H9 (cell line): Measurements from ENCODE around the gene IL18R1. TPM values are rescaled to one million over a fixed set of nuclear protein-coding genes. Genes with fewer than 3 reads are reported as not detected.

ENCODE experiments used
- DNase-seq: peaks from one replicate; pipeline ENCODE4 v3.0.0-alpha.2; 2017
- H2AFZ ChIP-seq: one replicate; pipeline ENCODE4 v1.6.1; 2013; ENCODE audit warnings: mild to moderate bottlenecking, low read length, control low read depth, moderate library complexity
- H2AK5ac ChIP-seq: 2 replicates; pipeline ENCODE4 v1.6.1; 2013; ENCODE audit warnings: low read length, control low read depth, mixed read lengths; ENCODE audit not compliant: insufficient read length
- H2BK120ac ChIP-seq: one replicate; pipeline ENCODE4 v1.6.1; 2013; ENCODE audit warnings: low read depth, mild to moderate bottlenecking, low read length, control low read depth, inconsistent platforms; ENCODE audit not compliant: poor library complexity, severe bottlenecking
- H2BK12ac ChIP-seq: 2 replicates; pipeline ENCODE4 v1.6.1; 2013; ENCODE audit warnings: low read length, control low read depth, mixed read lengths, low read depth; ENCODE audit not compliant: insufficient read length
- H2BK15ac ChIP-seq: 2 replicates; pipeline ENCODE4 v1.6.1; 2013; ENCODE audit warnings: low read depth, low read length, control low read depth
- H2BK20ac ChIP-seq: one replicate; pipeline ENCODE4 v1.6.1; 2013; ENCODE audit warnings: low read depth, mild to moderate bottlenecking, low read length, control low read depth, inconsistent platforms; ENCODE audit not compliant: poor library complexity, severe bottlenecking
- H2BK5ac ChIP-seq: 2 replicates; pipeline ENCODE4 v1.6.1; 2013; ENCODE audit warnings: low read length, control low read depth, mixed read lengths; ENCODE audit not compliant: insufficient read length
- H3K14ac ChIP-seq: 2 replicates; pipeline ENCODE4 v1.6.1; 2013; ENCODE audit warnings: low read length, control low read depth; ENCODE audit not compliant: insufficient read depth
- H3K18ac ChIP-seq: 2 replicates; pipeline ENCODE4 v1.6.1; 2013; ENCODE audit warnings: low read depth, mild to moderate bottlenecking, mixed read lengths, low read length, control low read depth; ENCODE audit not compliant: insufficient read length
- H3K23ac ChIP-seq: 2 replicates; pipeline ENCODE4 v1.6.1; 2013; ENCODE audit warnings: low read length, control low read depth, mixed read lengths, low read depth; ENCODE audit not compliant: insufficient read length
- H3K23me2 ChIP-seq: 2 replicates; pipeline ENCODE4 v1.6.1; 2013; ENCODE audit warnings: low read depth, mild to moderate bottlenecking, mixed read lengths, low read length, control low read depth; ENCODE audit not compliant: insufficient read length, poor library complexity, severe bottlenecking
- H3K27ac ChIP-seq: 2 replicates; pipeline ENCODE4 v1.5.1; 2013; ENCODE audit warnings: low read length, control low read depth, mixed read lengths, low read depth; ENCODE audit not compliant: insufficient read length
- H3K27me3 ChIP-seq: 2 replicates; pipeline ENCODE4 v1.6.1; 2013; ENCODE audit warnings: low read length, control low read depth, inconsistent platforms; ENCODE audit not compliant: insufficient read depth
- H3K4ac ChIP-seq: 2 replicates; pipeline ENCODE4 v1.6.1; 2013; ENCODE audit warnings: low read depth, mild to moderate bottlenecking, control low read depth, inconsistent platforms, low read length, moderate library complexity
- H3K4me1 ChIP-seq: 2 replicates; pipeline ENCODE4 v1.6.1; 2013; ENCODE audit warnings: low read length, control low read depth, inconsistent platforms; ENCODE audit not compliant: insufficient read depth
- H3K4me2 ChIP-seq: 2 replicates; pipeline ENCODE4 v1.6.1; 2013; ENCODE audit warnings: low read length, control low read depth, mixed read lengths; ENCODE audit not compliant: insufficient read length, insufficient read depth
- H3K56ac ChIP-seq: 2 replicates; pipeline ENCODE4 v1.6.1; 2013; ENCODE audit warnings: low read depth, mild to moderate bottlenecking, mixed read lengths, low read length, control low read depth; ENCODE audit not compliant: insufficient read length
- H3K79me1 ChIP-seq: 2 replicates; pipeline ENCODE4 v1.6.1; 2013; ENCODE audit warnings: low read depth, mild to moderate bottlenecking, moderate library complexity, low read length, control low read depth, inconsistent platforms; ENCODE audit not compliant: insufficient read depth, poor library complexity, severe bottlenecking
- H3K79me2 ChIP-seq: 2 replicates; pipeline ENCODE4 v1.6.1; 2013; ENCODE audit warnings: low read length, control low read depth, inconsistent platforms; ENCODE audit not compliant: insufficient read depth
- H3K9ac ChIP-seq: 2 replicates; pipeline ENCODE4 v1.6.1; 2013; ENCODE audit warnings: low read length, control low read depth, mixed read lengths; ENCODE audit not compliant: insufficient read length; ENCODE audit errors: extremely low read depth
- H3K9me3 ChIP-seq: one replicate; pipeline ENCODE4 v1.6.1; 2013; ENCODE audit warnings: low read depth, low read length, inconsistent platforms; ENCODE audit not compliant: control insufficient read depth
- H3T11ph ChIP-seq: one replicate; pipeline ENCODE4 v1.6.1; 2013; ENCODE audit warnings: mild to moderate bottlenecking, low read length, control low read depth, inconsistent platforms
- H4K20me1 ChIP-seq: one replicate; pipeline ENCODE4 v1.6.1; 2013; ENCODE audit not compliant: control insufficient read depth, insufficient read length, insufficient read depth
- H4K5ac ChIP-seq: 2 replicates; pipeline ENCODE4 v1.6.1; 2013; ENCODE audit warnings: low read depth, mild to moderate bottlenecking, mixed read lengths, low read length, control low read depth; ENCODE audit not compliant: insufficient read length
- H4K8ac ChIP-seq: replicated peaks from 2 replicates; pipeline ENCODE4 v1.6.1; 2013; ENCODE audit warnings: low read length, control low read depth, mixed read lengths, low read depth; ENCODE audit not compliant: insufficient read length
- H4K91ac ChIP-seq: 2 replicates; pipeline ENCODE4 v1.6.1; 2013; ENCODE audit warnings: low read depth, mild to moderate bottlenecking, moderate library complexity, mixed read lengths, low read length, control low read depth; ENCODE audit not compliant: insufficient read length
- H3K27ac Mint-ChIP-seq, 3 experiments: 2 replicates in 2 of 3; 3 replicates in 1 of 3; pipeline ENCODE4 v1.8.0; 2020 to 2021; ENCODE audit warnings: mixed read lengths in 3 of 3, mild to moderate bottlenecking in 1 of 3, moderate library complexity in 1 of 3
- H3K27me3 Mint-ChIP-seq: 2 replicates; pipeline ENCODE4 v1.8.0; 2021; ENCODE audit warnings: low read depth, mild to moderate bottlenecking, moderate library complexity, mixed read lengths
- H3K36me3 Mint-ChIP-seq, 3 experiments: 2 replicates in 2 of 3; 3 replicates in 1 of 3; pipeline ENCODE4 v1.8.0; 2020 to 2021; ENCODE audit warnings: low read depth in 3 of 3, mixed read lengths in 3 of 3; ENCODE audit not compliant: insufficient read depth in 1 of 3
- H3K4me1 Mint-ChIP-seq, 2 experiments: 2 replicates each; pipeline ENCODE4 v1.8.0; 2020; ENCODE audit warnings: mixed read lengths in 2 of 2
- H3K4me3 Mint-ChIP-seq, 2 experiments: 2 replicates in 1 of 2; 3 replicates in 1 of 2; pipeline ENCODE4 v1.8.0; 2020 to 2021; ENCODE audit warnings: mild to moderate bottlenecking in 2 of 2, mixed read lengths in 2 of 2, moderate library complexity in 1 of 2
- H3K9me3 Mint-ChIP-seq, 2 experiments: 2 replicates in 1 of 2; 3 replicates in 1 of 2; pipeline ENCODE4 v1.8.0; 2020; ENCODE audit warnings: mild to moderate bottlenecking in 2 of 2, mixed read lengths in 2 of 2, moderate library complexity in 1 of 2
- WGBS: extraction: QIAGEN DNeasy Blood & Tissue Kit; methylation state at CpG from one replicate; pipeline ENCODE4 v1.1.7; 2013; ENCODE audit warnings: missing lambda C conversion rate, low lambda C conversion rate, mixed read lengths; ENCODE audit not compliant: insufficient read length; ENCODE audit errors: extremely low coverage; 5-methylcytosine and 5-hydroxymethylcytosine counted together
- total RNA-seq: library from RNA; stranded (reverse); gene quantifications from 2 replicates; pipeline ENCODE4 v1.2.1, GENCODE V29; 2021
- TF ChIP-seq, protein P1 (sequence below): fragments of 200-600 bp; sonication (generic); conservative IDR thresholded peaks from 3 replicates; pipeline ENCODE4 v1.8.0; 2021; ENCODE audit warnings: antibody characterized with exemption, mild to moderate bottlenecking

The IL18R1 gene
- total RNA-seq, 1 experiment from 2014 or later: not detected

DNA sequence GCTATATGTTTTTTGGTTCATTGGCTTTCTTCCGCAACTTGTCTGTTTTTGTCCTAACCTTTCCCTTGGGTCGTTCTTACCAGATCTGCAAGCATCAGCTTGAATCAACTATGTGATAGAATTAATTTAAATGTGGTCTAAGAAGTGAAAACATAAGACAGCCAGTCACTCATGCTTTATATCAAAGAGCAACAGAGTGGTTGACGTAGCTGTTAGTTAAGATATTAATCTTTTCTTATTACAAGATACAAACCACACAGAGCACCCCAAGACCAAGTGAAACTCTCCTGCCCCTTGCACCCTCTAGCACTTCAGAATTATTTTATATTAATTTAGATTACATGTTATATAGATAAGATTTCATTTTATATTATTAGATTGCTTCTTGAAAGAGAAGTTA is 82.5 kb downstream of the IL18R1 start:
- no peaks in the 10 kb centered on the region for H3K36me3 Mint-ChIP-seq
- H3K23me2 ChIP-seq: no peaks in the 10 kb centered on the region
- no peak overlapping the region for H2BK12ac ChIP-seq
- H2BK15ac ChIP-seq: no peak overlapping the region
- no peaks in the 10 kb centered on the region for H3K9me3 Mint-ChIP-seq
- H3K9ac ChIP-seq: no peak overlapping the region
- no peak overlapping the region for H3K18ac ChIP-seq
- no peak overlapping the region for H3T11ph ChIP-seq
- no peaks in the 10 kb centered on the region for H3K4me1 ChIP-seq
- no peaks in the 10 kb centered on the region for H4K20me1 ChIP-seq
- H2BK120ac ChIP-seq: no peak overlapping the region
- WGBS: no CpG with 5 or more reads among the region's 3 CpGs
- no peak overlapping the region for H3K56ac ChIP-seq
- H3K27ac Mint-ChIP-seq: no peak overlapping the region
- H3K27me3 Mint-ChIP-seq: no peaks in the 10 kb centered on the region
- no peaks in the 10 kb centered on the region; a peak in 1 of 4 replicates for H3K4me1 Mint-ChIP-seq
- no peak overlapping the region for H4K91ac ChIP-seq
- no peak overlapping the region for H2AFZ ChIP-seq
- TF ChIP-seq, protein P1, sequence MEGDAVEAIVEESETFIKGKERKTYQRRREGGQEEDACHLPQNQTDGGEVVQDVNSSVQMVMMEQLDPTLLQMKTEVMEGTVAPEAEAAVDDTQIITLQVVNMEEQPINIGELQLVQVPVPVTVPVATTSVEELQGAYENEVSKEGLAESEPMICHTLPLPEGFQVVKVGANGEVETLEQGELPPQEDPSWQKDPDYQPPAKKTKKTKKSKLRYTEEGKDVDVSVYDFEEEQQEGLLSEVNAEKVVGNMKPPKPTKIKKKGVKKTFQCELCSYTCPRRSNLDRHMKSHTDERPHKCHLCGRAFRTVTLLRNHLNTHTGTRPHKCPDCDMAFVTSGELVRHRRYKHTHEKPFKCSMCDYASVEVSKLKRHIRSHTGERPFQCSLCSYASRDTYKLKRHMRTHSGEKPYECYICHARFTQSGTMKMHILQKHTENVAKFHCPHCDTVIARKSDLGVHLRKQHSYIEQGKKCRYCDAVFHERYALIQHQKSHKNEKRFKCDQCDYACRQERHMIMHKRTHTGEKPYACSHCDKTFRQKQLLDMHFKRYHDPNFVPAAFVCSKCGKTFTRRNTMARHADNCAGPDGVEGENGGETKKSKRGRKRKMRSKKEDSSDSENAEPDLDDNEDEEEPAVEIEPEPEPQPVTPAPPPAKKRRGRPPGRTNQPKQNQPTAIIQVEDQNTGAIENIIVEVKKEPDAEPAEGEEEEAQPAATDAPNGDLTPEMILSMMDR: no peak
- H3K79me1 ChIP-seq: no peaks in the 10 kb centered on the region
- H3K27ac ChIP-seq: no peak overlapping the region
- H3K23ac ChIP-seq: no peak overlapping the region
- H4K5ac ChIP-seq: no peak overlapping the region
- no peak overlapping the region for H3K4me3 Mint-ChIP-seq
- no peak overlapping the region for H2BK5ac ChIP-seq
- H2BK20ac ChIP-seq: no peak overlapping the region
- no peak overlapping the region for H2AK5ac ChIP-seq
- no peak overlapping the region for H3K4ac ChIP-seq
- DNase-seq: no peak
- no peaks in the 10 kb centered on the region for H3K27me3 ChIP-seq
- H3K79me2 ChIP-seq: no peaks in the 10 kb centered on the region
- no peak overlapping the region for H3K4me2 ChIP-seq
- no peaks in the 10 kb centered on the region for H3K9me3 ChIP-seq
- no peak overlapping the region for H4K8ac ChIP-seq
- H3K14ac ChIP-seq: no peak overlapping the region
